NOMO-1 (cell line): ENCODE results near the gene SLC35F3.

Experiments
- DNase-seq, 2 experiments: peaks; one replicate each; lab custom pipeline; 2025; ENCODE audit not compliant: unreplicated experiment in 2 of 2; lab: John Stamatoyannopoulos, UW

The SLC35F3 gene

DNA sequence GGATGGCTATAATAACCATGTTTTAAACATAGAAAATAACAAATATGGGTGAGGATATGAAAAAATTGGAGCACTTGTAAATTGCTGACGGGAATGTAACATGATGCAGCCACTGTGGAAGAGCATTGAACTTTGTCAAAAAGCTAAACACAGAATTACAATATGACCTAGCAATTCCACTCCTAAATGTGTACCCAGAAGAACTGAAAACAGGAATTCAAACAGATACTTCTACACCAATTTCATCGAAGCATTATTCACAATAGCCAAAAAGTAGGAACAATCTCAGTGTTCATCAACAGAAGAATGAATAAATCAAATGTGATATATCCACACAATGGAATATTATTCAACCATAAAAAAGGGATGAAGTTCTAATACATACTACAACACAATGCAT lies 436.1 kb downstream of the SLC35F3 start:
- no peak for DNase-seq

DNA sequence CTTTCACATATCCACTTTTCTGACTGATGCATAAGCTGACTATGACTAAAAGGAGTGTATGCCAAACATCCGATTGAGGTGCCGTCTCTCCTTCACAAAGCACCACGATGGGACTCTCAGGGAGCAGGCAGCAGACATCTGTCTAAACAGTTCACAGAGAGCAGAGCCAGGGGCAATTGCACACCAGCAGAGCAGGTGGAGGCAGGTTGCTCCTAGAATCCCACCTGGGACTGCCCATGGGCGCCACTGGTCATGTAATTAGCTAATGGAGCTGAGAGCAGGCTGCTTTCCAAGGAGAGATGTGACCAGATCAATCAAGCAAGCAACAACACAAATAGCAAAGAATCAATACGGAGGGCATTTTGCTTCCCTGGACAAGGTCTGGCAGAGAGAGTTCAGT lies 438.3 kb downstream of the SLC35F3 start:
- no peak for DNase-seq

DNA sequence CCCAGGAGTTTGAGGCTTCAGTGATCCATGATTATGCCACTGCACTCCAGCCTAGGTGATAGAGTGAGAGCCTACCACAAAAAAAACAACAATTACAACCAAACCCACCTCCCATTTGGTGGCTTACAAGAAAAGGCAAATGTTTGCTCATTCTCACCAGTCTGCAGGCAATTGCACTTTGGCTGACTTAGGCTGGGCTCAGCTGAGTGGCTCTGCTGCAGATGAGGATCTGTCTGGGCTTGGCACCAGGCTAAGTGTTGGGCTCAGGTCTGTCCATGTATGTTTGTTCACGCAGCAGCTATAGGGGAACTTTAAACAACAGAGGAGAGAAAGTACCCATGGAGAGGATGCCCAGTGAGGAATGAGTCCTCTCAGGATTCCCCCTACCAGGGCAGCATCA lies 440.8 kb downstream of the SLC35F3 start:
- DNase-seq: no peak

DNA sequence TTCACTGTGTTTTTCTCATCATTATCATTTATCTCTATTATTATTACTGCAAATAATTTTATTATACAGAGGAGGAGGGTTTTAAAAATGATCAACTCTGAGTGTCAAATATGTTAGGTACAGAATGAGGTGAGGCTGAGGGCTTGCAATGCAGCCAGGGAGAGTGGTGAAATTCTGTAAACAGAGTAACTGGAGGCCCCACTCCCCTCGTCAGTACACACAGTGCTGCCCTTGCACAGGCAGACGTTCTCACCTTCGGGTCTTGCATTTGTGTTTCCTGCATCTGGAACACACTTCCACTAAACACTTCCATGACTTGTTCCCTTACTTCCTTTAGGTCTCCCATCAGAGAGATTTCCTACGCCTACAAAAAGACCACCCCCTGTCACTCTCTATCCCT lies 444.5 kb downstream of the SLC35F3 start:
- no peak for DNase-seq

DNA sequence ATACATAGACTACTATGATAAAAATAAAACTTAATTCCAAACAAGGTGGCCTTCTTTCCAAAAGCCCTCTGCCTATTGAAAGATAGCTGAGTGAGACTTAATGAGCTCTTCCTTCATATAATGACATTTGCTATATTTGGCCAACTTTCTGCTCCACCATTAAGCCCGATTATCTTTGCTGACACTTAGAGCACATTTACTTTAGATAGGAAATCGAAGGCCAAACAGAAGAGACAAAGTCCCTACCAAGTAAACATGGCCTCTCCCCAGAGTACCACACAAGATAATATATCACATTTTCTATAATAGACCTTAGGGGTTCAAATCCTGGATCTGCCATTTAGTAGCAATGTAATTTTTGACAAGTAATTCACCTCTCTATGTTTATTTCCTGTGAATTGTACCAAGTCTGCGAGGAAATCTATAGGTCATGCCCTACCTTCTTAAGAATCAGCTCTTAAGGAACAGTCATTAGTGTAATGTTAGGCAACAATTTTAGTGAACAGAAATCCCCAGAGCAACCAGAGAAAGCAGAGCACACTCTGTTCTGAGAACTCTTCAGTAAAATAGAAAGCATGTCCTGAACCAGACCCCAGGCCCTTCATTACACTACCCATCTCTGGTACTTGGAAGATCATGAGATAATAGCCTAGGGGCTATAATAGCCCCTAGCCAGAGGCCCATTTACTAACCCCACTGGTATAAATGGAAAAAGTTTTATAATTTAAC lies 451.5 kb downstream of the SLC35F3 start:
- no peak for DNase-seq

DNA sequence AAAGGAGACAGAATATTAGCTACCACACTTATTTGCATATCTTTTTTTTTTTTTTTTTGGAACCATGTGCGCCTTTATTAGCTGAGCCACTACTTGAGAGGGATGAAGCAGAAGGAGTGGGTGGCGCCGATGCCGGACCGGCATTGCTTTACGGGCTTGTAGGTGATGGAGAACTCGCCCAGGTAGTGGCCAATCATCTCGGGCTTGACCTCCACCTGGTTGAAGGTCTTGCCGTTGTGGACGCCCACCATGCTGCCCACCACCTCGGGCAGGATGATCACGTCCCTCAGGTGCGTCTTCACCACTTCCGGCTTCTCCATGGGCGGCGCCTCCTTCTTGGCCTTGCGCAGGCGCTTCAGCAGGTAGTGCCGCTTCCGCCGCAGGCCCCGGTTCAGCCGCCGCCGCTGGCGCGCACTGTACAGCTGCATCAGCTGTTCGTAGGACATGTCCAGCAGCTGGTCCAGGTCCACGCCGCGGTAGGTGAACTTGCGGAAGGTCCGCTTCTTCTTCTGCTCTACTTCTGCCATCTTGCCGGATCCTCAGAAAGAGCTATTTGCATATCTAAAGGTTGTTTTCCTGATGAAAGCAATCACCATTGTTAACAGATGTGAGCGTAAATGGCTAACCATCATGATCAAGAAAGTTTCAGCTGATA lies 452.3 kb downstream of the SLC35F3 start:
- peak; percentile 7 to 18 for DNase-seq

DNA sequence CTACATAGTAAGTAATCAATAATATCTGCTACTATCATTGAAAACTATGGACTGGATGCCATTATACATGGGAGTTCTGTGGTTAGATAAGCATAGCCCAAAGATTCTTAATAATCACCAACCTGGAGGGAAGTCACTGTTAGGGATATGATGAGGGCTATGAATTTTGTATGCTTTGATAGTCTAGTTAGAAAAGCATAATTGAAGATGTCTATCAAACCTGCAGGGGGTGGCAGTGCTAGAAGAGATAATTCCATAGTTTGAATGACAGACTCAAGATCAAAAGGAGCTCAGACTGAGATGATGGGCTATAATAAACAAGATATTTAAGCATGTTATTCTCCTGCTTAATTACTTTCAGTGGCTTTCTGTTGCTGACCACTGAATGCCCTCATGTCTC lies 453.4 kb downstream of the SLC35F3 start:
- DNase-seq: no peak

DNA sequence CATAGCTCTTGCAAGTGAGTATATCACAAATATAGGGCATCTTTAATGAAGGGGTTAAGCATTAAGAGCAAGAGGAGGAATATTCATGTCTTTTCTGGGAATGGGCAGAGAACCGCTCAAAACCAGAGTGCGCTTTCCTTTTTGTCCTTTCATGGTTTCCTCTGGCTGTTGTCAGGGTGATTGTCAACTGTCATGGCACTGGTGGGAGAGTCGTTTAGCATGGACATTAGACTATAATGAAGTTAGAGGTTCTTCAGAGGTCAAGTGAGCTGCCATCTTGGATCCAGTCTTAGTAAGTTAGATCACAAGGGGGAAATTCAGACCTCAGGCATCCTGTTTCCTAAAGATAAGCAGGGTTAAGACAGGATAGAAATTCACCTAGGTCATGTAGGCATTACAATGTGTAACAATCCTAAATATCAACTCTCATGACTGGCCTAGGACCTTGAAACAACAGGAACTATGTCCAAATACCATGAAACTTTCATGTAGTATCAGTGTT lies 456.7 kb downstream of the SLC35F3 start:
- no peak for DNase-seq

DNA sequence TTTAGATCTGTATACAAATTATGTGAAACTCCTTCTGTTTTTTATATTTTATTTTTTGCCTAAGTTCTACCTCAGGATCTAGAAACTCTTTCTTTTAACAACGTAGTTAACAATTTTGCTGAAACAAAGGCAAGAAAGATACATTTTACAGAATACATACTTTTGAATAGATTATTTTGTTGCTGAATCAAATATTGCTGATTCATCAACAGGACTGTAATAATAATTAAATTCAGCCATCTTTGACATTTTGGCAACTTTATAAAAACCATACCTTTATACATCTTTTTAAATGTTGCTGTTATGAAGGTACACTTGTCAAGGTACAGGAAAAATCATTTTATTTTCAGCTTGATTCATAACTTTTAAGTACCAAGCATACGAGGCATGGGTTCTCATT lies 458.1 kb downstream of the SLC35F3 start:
- no peak for DNase-seq

DNA sequence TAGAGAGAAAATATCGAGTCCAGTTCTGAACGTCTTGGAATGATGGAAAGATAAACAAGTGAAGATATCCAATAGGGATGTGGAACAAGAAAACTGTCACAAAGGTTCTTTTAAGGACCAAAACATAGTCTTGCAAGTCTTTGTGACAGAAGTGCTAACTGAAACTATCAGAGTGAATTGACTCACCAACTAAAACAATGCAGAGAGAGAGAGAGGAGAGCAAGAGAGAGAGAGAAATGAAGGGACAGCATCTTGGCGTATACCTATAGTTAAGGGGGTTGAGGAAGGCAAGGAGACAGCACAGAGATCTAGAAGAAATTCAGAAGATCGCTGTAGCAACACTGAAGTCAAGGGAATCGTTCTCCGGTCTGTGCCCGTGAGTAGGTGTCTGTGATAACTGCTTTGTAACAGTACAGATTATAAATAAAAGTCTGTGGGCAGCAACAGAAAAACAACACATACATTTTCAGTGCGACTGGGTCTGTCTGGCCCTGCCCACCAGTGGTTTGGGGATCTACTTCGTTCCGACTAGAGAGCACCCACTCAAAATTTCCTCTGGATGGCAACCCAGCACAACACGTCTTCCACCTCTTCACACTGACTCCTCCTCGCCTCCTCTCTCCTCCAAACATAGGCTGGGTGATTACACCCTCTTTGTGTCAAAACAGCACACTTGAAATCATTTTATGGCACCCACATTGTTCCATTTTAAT lies 464.0 kb downstream of the SLC35F3 start:
- no peak for DNase-seq

DNA sequence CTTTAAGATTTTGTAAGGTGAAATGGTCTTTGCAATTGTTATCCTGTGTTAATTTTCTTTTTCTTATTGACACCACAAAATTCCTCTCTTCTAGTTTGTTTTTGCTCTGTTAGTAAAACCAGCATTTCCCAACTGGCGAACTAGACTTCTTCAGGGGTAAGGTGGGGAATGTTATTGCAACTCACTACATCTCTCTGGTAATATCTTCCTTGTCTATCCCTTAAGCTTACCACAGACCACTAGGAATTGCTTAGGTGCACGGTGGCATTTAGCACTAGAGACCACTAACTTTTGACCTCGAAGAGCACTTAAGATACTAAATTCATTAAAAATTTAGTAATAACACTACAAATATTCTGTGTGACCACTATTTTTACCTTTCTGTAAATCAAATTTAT lies 464.6 kb downstream of the SLC35F3 start:
- no peak for DNase-seq

DNA sequence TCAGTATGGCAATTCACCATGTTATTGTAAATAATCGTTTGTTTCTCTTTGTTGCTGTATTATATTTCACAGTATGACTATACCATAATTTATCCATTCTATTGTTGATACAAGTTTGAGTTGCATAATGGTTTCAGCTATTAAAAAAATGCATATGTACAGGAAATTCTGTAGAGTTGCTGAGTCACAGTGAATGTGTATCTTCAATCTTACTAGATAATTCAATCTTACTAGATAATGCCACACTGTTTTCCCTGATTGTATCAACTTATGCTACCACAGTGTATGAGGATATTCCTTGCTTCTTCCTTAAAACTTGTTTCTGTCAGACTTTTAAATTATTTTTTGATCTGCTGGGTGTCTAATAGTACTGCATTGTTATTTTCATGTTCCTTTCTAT lies 465.3 kb downstream of the SLC35F3 start:
- peak in 1 of 2 experiments; percentile 25 for DNase-seq

DNA sequence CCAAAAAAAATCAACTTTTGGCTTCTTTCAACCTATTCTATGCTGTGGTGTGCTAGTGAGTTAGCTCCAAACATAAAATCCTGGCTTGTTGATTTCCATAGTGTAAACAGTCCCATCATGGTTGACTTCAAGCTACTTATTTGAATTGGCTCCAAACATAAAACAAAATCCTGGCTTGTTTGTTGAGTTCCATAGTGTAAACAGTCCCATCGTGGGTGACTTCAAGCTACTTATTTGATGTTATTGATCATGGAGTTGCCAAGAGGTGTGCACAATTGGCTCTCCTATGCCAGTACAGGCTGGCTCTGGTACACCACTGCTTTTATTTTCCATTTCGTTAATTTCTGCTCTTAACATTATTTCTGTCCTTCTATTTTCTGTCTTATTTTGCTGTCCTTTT lies 466.9 kb downstream of the SLC35F3 start:
- no peak for DNase-seq

DNA sequence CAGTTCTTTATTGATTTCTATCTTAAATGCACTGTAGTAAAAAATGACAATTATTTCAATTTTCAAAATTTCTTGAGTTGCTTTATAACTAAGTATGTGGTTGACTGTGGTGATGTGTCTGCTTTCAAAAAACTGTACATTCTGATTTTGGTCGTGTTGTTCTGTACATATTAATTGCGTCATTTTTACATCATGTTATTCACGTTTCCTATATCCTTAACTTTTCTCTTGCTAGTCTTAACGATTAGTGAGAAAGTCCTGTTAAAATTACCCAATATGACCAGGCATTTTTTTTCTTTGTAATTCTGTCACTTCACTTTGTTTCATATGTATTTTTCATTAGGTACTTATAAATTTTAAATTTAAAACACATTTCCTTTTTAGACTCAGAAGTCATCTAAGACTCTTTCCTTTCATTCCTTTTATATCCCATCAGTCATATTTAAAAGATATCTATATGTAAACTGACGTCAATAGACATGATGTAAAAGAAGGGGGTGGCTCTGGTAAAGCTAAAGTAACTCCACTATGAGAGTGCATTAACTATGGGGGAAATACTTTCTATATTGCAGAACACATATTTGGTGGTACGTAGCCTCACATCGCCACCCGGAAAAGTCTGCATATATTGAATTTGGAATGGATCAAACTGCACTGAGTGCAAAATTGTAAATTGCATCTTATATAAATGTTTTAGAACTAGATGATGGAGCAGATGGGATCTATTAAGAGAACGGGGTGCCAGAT lies 467.7 kb downstream of the SLC35F3 start:
- DNase-seq: peak; percentile 4 to 14

DNA sequence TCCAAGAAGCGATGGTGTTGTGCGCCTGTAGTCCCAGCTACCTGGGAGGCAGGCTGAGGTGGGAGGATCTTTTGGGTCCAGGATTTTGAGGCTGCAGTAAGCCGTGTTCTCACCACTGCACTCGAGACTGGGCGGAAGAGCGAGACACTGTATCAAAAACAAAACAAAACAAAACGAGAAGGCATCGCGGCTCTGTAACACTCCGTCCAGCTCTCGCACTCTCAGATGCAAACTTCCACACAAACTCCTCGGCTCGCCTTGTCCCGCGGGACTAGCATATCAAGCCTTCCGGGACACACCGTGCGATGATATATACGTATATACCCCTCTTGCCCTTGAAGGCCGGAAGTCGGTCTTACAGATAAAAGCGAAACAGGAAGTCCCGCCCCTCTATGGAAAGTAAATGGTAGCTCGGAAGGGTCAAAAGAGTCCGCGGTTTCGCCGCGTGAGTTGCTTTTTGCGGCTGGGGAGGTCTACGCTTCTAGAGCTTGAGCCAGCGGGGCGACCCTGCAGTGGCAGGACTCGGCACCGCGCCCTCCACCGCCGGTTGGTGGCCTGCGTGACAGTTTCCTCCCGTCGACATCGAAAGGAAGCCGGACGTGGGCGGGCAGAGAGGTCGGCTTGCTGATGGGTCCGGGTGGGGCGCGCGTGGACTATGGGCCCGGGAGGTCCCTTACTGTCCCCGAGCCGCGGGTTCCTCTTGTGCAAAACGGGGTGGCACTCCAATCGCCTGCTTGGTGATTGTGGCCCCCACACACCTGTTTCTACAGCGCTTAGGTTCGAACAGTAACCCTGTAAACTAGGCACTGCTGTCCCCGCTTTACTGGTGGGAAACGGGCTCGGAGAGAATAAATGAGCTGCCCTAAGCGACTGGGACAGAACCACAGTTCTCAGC lies 468.8 kb downstream of the SLC35F3 start, which contains the start of gene COA6:
TSS of gene COA6 (plus strand) at position 393 of the 895 bp plus-strand sequence. CDS start at position 404, 11 bp downstream.
- peak; percentile 93 for DNase-seq

DNA sequence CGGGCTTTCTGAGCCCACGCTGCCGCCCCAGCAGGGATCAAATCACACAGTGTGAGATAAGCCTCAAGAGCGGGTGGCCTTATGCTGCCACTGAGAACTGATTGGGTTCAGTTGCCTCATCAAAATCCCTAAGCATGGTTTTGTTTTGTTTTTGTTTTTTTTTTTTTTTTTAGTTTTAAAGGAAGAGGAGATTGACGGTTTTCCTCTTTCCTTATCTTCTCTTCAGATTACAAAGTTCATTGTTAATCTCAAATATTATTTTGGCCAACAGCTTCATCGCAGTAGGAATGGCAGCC lies 469.4 kb downstream of the SLC35F3 start:
- no peak for DNase-seq
